ENCODE data around the gene SORCS2. TPM values are rescaled to one million over a fixed set of nuclear protein-coding genes. Genes with fewer than 3 reads are reported as not detected.
"Not testable (repeated sequence)": the region's sequence is repeated elsewhere in the genome, so short reads cannot be mapped to it uniquely, and the experiment has no call there.

The SORCS2 gene
- total and polyA plus RNA-seq, 2 of the 4 experiments (the other 2 are of a cell fraction) = 0.36 to 0.62 TPM

- dilution Hi-C loops (cut with HindIII; ENCODE audit: low sequenced_read_pairs, unreplicated experiment); CTCF ChIA-PET; H4K20me1 ChIP-seq (ENCODE audit: insufficient read depth, low read length); H3K36me3 ChIP-seq (ENCODE audit: control insufficient read depth, insufficient read depth, low read length); BruUV-seq (replicated peaks); H3K79me1 ChIP-seq (ENCODE audit: low read depth in 1 of 2, low read length in 2 of 2); H2AK5ac ChIP-seq (ENCODE audit: low read depth, low read length); H3K27me3 ChIP-seq (ENCODE audit: control insufficient read depth, insufficient read depth, low read length); H3K23ac ChIP-seq (ENCODE audit: low read depth, low read length); H3K56ac ChIP-seq (ENCODE audit: extremely low read depth, insufficient read depth, low read length); H3K14ac ChIP-seq (replicated peaks; ENCODE audit: low read depth, low read length); H3K9me1 ChIP-seq (ENCODE audit: insufficient read depth, low read length); intact Hi-C loops (cut with micrococcal nuclease); H2BK5ac ChIP-seq (ENCODE audit: low read depth, low read length, poor library complexity, severe bottlenecking); POLR2A ChIA-PET (ENCODE audit: unreplicated experiment); H2BK120ac ChIP-seq (ENCODE audit: low read depth, low read length); H4K5ac ChIP-seq (ENCODE audit: low read depth, low read length); H3K4me2 ChIP-seq (ENCODE audit: low read depth, low read length); H2AFZ ChIP-seq (replicated peaks; ENCODE audit: low read length, poor library complexity); DNase-seq; H3K27ac ChIP-seq (ENCODE audit: insufficient read depth, low read length); H2AK9ac ChIP-seq (replicated peaks; ENCODE audit: low read depth, low read length, poor library complexity); H3K18ac ChIP-seq (ENCODE audit: low read depth, low read length); ATAC-seq (ENCODE audit: low read depth); H4K91ac ChIP-seq (ENCODE audit: insufficient read depth, low read depth, low read length); H3K4me3 ChIP-seq (ENCODE audit: insufficient read depth, low read depth, low read length); H2BK15ac ChIP-seq (ENCODE audit: low read depth, low read length); H3K4ac ChIP-seq (ENCODE audit: low read depth, low read length); H4K8ac ChIP-seq (ENCODE audit: low read depth in 2 of 2, low read length in 2 of 2); H3K9ac ChIP-seq (ENCODE audit: low read depth, low read length); in situ Hi-C loops (cut with MboI; ENCODE audit: low sequenced_read_pairs); H2BK20ac ChIP-seq (ENCODE audit: low read depth, low read length): not testable (repeated sequence)
- no CpG with 5 or more reads among the region's 29 CpGs for WGBS, 2 experiments (ENCODE audit: extremely low coverage in 2 of 2, insufficient read length in 1 of 2)
- H3K9me3 ChIP-seq (ENCODE audit: control insufficient read depth, insufficient read depth, low read length) = peaks cover 11% of the 10 kb centered on the region
- peaks cover 14% of the 10 kb centered on the region for H3K4me1 ChIP-seq (ENCODE audit: control insufficient read depth, insufficient read depth, low read length)
Observed at GRCh38 chr4:7215187-7215586, 22.8 kb downstream of the SORCS2 start.
